SIG-M5 (cell line): Measurements from ENCODE around the gene CYP51A1.
"Not testable (repeated sequence)": the region's sequence is repeated elsewhere in the genome, so short reads cannot be mapped to it uniquely, and the experiment has no call there.

Experiments
- DNase-seq: peaks from one replicate; lab custom pipeline; 2025; lab: John Stamatoyannopoulos, UW

The CYP51A1 gene

GRCh38 chr7:92134271-92135051 is at the start of gene CYP51A1:
CYP51A1 (minus strand) TSS chr7:92134477; CDS start chr7:92134364, 113 bp downstream.
- peak; percentile 14 for DNase-seq

- no peak for DNase-seq
Observed at GRCh38 chr7:92178928-92179924, 44.9 kb upstream of the CYP51A1 start, which contains the start of gene LRRD1. LRRD1 (minus strand) TSS chr7:92179142; CDS start chr7:92165202, 13,940 bp downstream.

GRCh38 chr7:92177362-92177761 is 43.1 kb upstream of the CYP51A1 start:
- DNase-seq: no peak

GRCh38 chr7:92169529-92169928 is 35.3 kb upstream of the CYP51A1 start:
- DNase-seq: not testable (repeated sequence)

GRCh38 chr7:92161271-92161670 is 27.0 kb upstream of the CYP51A1 start:
- DNase-seq: no peak

- no peak for DNase-seq
Observed at GRCh38 chr7:92158660-92159575, 24.6 kb upstream of the CYP51A1 start.

- DNase-seq: no peak
Observed at GRCh38 chr7:92156990-92157389, 22.7 kb upstream of the CYP51A1 start.

GRCh38 chr7:92155108-92155739 is 20.9 kb upstream of the CYP51A1 start:
- no peak for DNase-seq

- no peak for DNase-seq
Observed at GRCh38 chr7:92150450-92151017, 16.3 kb upstream of the CYP51A1 start.

GRCh38 chr7:92149736-92150239 is 15.5 kb upstream of the CYP51A1 start:
- DNase-seq: no peak

- DNase-seq: not testable (repeated sequence)
Observed at GRCh38 chr7:92143192-92143880, 9.1 kb upstream of the CYP51A1 start.

- not testable (repeated sequence) for DNase-seq
Observed at GRCh38 chr7:92142791-92143190, 8.5 kb upstream of the CYP51A1 start.

GRCh38 chr7:92141161-92141560 is 6.9 kb upstream of the CYP51A1 start:
- no peak for DNase-seq

GRCh38 chr7:92137557-92137956 is 3.3 kb upstream of the CYP51A1 start:
- no peak for DNase-seq

- DNase-seq: no peak
Observed at GRCh38 chr7:92135052-92135889, 994 bp upstream of the CYP51A1 start.

GRCh38 chr7:92133737-92134270 is 473 bp downstream of the CYP51A1 start:
- DNase-seq: no peak

GRCh38 chr7:92133133-92133736 is 1.0 kb downstream of the CYP51A1 start:
- DNase-seq: peak; percentile 3

- no peak for DNase-seq
Observed at GRCh38 chr7:92131764-92132330, 2.4 kb downstream of the CYP51A1 start.
